Measurements from ENCODE around the gene SECTM1. TPM values are rescaled to one million over a fixed set of nuclear protein-coding genes. Genes with fewer than 3 reads are reported as not detected.

SECTM1 gene
- total and polyA plus RNA-seq, 9 of the 15 experiments (the other 6 are each of a cell fraction or from before 2014, with no cell fraction given): 0.11 to 0.46 (median 0.18) TPM; not detected in 6

DNA sequence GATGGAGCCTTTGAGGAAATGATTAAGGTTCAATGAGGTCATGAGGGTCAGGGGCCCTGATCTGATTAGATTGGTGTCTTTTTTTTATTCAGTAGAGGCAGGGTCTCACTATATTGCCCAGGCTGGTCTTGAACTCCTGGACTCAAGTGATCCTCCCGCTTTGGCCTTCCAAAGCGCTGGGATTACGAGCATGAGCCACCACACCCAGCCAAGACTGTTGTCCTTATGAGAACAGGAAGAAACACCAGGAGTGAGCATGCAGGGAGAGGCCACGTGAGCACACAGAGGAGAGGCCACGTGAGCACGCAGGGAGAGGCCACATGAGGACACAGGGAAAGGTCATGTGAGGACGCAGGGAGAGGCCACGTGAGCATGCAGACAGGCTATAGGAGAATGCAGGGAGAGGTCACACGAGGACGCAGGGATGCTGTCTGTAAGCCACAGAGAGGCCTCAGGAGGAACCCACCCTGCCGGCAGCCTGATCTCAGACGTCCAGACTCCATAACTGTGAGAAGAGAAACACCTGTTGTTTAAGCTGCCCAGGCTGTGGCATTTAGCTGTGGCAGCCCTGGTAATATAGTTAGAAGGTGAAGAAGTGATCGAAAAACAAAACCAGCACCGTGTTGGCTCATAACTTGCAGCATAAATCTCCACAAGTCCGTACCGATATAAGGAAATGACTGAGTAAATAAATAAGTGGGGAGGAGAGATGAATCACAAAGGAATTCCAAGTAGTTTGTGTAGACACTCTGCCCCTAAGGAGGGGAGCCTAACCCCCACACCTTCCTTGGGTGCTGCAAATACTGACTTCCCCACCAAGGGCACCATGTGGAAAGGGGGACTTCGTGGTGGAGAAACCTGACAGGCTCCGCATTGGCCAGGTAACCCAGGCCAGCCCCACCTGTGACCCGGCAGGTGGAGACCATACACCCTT, 45.4 kb downstream of the SECTM1 start (continued):
- TF ChIP-seq, protein P1, sequence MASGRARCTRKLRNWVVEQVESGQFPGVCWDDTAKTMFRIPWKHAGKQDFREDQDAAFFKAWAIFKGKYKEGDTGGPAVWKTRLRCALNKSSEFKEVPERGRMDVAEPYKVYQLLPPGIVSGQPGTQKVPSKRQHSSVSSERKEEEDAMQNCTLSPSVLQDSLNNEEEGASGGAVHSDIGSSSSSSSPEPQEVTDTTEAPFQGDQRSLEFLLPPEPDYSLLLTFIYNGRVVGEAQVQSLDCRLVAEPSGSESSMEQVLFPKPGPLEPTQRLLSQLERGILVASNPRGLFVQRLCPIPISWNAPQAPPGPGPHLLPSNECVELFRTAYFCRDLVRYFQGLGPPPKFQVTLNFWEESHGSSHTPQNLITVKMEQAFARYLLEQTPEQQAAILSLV (tag; IDR thresholded peaks at IDR 0.05): peak; percentile 55; the same call in 1 of the 2 replicates
- no peak for TF ChIP-seq ZNF282 (CRISPR knock-in tag; IDR thresholded peaks at IDR 0.05)
- TF ChIP-seq, protein P2, sequence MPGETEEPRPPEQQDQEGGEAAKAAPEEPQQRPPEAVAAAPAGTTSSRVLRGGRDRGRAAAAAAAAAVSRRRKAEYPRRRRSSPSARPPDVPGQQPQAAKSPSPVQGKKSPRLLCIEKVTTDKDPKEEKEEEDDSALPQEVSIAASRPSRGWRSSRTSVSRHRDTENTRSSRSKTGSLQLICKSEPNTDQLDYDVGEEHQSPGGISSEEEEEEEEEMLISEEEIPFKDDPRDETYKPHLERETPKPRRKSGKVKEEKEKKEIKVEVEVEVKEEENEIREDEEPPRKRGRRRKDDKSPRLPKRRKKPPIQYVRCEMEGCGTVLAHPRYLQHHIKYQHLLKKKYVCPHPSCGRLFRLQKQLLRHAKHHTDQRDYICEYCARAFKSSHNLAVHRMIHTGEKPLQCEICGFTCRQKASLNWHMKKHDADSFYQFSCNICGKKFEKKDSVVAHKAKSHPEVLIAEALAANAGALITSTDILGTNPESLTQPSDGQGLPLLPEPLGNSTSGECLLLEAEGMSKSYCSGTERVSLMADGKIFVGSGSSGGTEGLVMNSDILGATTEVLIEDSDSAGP (CRISPR knock-in tag; IDR thresholded peaks at IDR 0.05): no peak
- TF ChIP-seq, protein P3, sequence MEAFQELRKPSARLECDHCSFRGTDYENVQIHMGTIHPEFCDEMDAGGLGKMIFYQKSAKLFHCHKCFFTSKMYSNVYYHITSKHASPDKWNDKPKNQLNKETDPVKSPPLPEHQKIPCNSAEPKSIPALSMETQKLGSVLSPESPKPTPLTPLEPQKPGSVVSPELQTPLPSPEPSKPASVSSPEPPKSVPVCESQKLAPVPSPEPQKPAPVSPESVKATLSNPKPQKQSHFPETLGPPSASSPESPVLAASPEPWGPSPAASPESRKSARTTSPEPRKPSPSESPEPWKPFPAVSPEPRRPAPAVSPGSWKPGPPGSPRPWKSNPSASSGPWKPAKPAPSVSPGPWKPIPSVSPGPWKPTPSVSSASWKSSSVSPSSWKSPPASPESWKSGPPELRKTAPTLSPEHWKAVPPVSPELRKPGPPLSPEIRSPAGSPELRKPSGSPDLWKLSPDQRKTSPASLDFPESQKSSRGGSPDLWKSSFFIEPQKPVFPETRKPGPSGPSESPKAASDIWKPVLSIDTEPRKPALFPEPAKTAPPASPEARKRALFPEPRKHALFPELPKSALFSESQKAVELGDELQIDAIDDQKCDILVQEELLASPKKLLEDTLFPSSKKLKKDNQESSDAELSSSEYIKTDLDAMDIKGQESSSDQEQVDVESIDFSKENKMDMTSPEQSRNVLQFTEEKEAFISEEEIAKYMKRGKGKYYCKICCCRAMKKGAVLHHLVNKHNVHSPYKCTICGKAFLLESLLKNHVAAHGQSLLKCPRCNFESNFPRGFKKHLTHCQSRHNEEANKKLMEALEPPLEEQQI (IDR thresholded peaks at IDR 0.05): peak; percentile 56; the same call in 1 of the 2 replicates
- TF ChIP-seq KDM1A (IDR thresholded peaks at IDR 0.05): peak in 1 of 2 experiments; percentile 46; a peak in 3 of 4 replicates
- TF ChIP-seq, protein P4, sequence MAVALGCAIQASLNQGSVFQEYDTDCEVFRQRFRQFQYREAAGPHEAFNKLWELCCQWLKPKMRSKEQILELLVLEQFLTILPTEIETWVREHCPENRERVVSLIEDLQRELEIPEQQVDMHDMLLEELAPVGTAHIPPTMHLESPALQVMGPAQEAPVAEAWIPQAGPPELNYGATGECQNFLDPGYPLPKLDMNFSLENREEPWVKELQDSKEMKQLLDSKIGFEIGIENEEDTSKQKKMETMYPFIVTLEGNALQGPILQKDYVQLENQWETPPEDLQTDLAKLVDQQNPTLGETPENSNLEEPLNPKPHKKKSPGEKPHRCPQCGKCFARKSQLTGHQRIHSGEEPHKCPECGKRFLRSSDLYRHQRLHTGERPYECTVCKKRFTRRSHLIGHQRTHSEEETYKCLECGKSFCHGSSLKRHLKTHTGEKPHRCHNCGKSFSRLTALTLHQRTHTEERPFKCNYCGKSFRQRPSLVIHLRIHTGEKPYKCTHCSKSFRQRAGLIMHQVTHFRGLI (CRISPR knock-in tag; IDR thresholded peaks at IDR 0.05): no peak
- no peak for TF ChIP-seq POU5F1 (IDR thresholded peaks at IDR 0.05; ENCODE audit: borderline replicate concordance, low read depth, low read length, partially characterized antibody)
- TF ChIP-seq, protein P5, sequence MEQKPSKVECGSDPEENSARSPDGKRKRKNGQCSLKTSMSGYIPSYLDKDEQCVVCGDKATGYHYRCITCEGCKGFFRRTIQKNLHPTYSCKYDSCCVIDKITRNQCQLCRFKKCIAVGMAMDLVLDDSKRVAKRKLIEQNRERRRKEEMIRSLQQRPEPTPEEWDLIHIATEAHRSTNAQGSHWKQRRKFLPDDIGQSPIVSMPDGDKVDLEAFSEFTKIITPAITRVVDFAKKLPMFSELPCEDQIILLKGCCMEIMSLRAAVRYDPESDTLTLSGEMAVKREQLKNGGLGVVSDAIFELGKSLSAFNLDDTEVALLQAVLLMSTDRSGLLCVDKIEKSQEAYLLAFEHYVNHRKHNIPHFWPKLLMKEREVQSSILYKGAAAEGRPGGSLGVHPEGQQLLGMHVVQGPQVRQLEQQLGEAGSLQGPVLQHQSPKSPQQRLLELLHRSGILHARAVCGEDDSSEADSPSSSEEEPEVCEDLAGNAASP (IDR thresholded peaks at IDR 0.05): peak; percentile 100
- no peak for TF ChIP-seq GABPB2 (CRISPR knock-in tag; conservative IDR thresholded peaks at IDR 0.05)
- TF ChIP-seq ZNF785 (CRISPR knock-in tag; IDR thresholded peaks at IDR 0.05): no peak
- no peak for TF ChIP-seq SNIP1 (IDR thresholded peaks at IDR 0.05; ENCODE audit: low read depth)
- TF ChIP-seq, protein P6, sequence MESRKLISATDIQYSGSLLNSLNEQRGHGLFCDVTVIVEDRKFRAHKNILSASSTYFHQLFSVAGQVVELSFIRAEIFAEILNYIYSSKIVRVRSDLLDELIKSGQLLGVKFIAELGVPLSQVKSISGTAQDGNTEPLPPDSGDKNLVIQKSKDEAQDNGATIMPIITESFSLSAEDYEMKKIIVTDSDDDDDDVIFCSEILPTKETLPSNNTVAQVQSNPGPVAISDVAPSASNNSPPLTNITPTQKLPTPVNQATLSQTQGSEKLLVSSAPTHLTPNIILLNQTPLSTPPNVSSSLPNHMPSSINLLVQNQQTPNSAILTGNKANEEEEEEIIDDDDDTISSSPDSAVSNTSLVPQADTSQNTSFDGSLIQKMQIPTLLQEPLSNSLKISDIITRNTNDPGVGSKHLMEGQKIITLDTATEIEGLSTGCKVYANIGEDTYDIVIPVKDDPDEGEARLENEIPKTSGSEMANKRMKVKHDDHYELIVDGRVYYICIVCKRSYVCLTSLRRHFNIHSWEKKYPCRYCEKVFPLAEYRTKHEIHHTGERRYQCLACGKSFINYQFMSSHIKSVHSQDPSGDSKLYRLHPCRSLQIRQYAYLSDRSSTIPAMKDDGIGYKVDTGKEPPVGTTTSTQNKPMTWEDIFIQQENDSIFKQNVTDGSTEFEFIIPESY (CRISPR knock-in tag; IDR thresholded peaks at IDR 0.05): peak; percentile 89
- TF ChIP-seq HDAC2 (IDR thresholded peaks at IDR 0.05): peak; percentile 89
- peak; percentile 90 for TF ChIP-seq HDAC3 (IDR thresholded peaks at IDR 0.05; ENCODE audit: borderline replicate concordance, partially characterized antibody)
- no peak for TF ChIP-seq HNRNPH1 (optimal IDR thresholded peaks at IDR 0.05; ENCODE audit: low read depth, low read length)
